Measurements from ENCODE around the gene XDH. TPM values are rescaled to one million over a fixed set of nuclear protein-coding genes. Genes with fewer than 3 reads are reported as not detected.

XDH gene
- total RNA-seq, 1 donor from 2014 or later, result 0.41 TPM

GRCh38 chr2:31365834-31366505 lies 48.6 kb downstream of the XDH start:
- H3K4me3 ChIP-seq, result no peak overlapping the region
- H3K27ac ChIP-seq, result no peak overlapping the region
- no peaks in the 10 kb centered on the region for H3K27me3 ChIP-seq
- H3K9me3 ChIP-seq, result no peaks in the 10 kb centered on the region
- TF ChIP-seq, protein P1, sequence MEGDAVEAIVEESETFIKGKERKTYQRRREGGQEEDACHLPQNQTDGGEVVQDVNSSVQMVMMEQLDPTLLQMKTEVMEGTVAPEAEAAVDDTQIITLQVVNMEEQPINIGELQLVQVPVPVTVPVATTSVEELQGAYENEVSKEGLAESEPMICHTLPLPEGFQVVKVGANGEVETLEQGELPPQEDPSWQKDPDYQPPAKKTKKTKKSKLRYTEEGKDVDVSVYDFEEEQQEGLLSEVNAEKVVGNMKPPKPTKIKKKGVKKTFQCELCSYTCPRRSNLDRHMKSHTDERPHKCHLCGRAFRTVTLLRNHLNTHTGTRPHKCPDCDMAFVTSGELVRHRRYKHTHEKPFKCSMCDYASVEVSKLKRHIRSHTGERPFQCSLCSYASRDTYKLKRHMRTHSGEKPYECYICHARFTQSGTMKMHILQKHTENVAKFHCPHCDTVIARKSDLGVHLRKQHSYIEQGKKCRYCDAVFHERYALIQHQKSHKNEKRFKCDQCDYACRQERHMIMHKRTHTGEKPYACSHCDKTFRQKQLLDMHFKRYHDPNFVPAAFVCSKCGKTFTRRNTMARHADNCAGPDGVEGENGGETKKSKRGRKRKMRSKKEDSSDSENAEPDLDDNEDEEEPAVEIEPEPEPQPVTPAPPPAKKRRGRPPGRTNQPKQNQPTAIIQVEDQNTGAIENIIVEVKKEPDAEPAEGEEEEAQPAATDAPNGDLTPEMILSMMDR (IDR thresholded peaks at IDR 0.05), result no peak
- no peak for ATAC-seq
- no peaks in the 10 kb centered on the region for H3K4me1 ChIP-seq
- H3K36me3 ChIP-seq, result no peaks in the 10 kb centered on the region
- DNase-seq, result no peak
- intact Hi-C loops (cut with DNase I), result no loop called here

DNA sequence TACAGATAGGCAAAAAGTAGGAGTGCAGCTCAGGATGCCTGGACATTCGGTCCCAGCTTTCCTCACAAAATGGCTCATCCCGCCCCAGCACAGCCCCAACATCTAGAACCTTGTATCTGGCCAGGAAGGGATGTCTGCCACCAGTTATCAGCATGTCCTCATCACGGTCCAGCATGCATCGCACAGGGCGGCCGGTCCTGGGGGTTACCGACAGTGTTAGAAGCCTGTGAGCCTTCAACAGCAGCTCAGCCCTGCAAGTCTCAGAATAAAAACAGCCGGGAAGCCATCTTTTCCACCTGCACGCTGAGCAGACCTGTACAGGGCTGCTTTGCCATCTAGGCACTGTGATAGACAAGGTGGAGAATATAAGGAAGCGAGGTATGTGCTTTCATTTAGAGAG lies 49.2 kb downstream of the XDH start:
- intact Hi-C loops (cut with DNase I), result no loop called here
- Histone ChIP-seq H3K36me3 (no peaks in the 10 kb centered on the region), H3K4me3 (no peak overlapping the region), H3K27me3 (no peaks in the 10 kb centered on the region), H3K4me1 (no peaks in the 10 kb centered on the region), H3K9me3 (no peaks in the 10 kb centered on the region), H3K27ac (no peak overlapping the region)
- DNase-seq, result no peak
- TF ChIP-seq, protein P1 (IDR thresholded peaks at IDR 0.05), result no peak
- ATAC-seq, result no peak

DNA sequence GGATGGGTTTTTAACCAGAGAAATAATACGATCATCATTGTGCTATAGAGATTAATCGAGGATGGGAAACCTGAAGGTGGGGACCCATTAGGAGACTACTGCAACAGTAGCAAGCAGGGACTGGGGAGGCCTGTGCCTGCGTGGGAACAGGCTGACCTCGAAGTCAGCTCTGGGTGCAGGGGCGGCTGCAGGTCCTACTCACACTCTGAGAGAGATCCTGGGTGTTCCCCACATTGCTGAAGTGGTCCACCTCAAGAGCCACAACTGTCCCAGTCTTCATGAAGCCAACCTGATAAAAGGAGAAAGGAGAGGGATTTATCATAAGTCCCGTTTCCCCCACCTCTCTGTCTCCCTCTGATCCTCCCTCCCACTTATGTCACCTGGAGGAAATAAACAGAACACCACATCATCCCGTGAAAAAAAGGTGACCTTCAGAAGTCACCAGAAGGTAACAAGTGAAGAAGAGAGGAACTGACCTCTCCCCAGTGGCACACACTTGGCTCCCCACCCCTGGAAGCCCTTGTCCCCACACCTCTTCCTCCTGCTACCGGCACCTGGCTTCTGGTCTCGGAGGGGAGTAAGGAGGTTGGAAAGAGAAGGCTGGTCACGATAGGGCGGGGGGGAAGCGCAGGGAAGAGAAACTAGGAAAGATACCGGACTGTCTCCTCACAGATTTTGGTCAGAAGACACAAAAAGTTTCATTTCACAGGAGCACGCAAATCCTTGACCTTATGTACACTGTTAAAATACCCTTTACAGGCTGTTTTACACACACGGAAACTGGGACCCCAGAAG lies 50.4 kb downstream of the XDH start:
- TF ChIP-seq, protein P1 (IDR thresholded peaks at IDR 0.05), result no peak
- H3K4me3 ChIP-seq, result no peak overlapping the region
- H3K9me3 ChIP-seq, result no peaks in the 10 kb centered on the region
- no peak overlapping the region for H3K27ac ChIP-seq
- DNase-seq, result no peak
- H3K36me3 ChIP-seq, result no peaks in the 10 kb centered on the region
- no peaks in the 10 kb centered on the region for H3K27me3 ChIP-seq
- intact Hi-C loops (cut with DNase I), result no loop called here
- no peaks in the 10 kb centered on the region for H3K4me1 ChIP-seq
- no peak for ATAC-seq

- intact Hi-C loops (cut with DNase I), result no loop called here
- no peaks in the 10 kb centered on the region for H3K4me1 ChIP-seq
- H3K27me3 ChIP-seq, result no peaks in the 10 kb centered on the region
- no peaks in the 10 kb centered on the region for H3K36me3 ChIP-seq
- DNase-seq (no peak), ATAC-seq (no peak)
- no peak overlapping the region for H3K27ac ChIP-seq
- TF ChIP-seq, protein P1 (IDR thresholded peaks at IDR 0.05), result no peak
- no peaks in the 10 kb centered on the region for H3K9me3 ChIP-seq
- H3K4me3 ChIP-seq, result no peak overlapping the region
These were observed 52.0 kb downstream of the XDH start for GRCh38 chr2:31362581-31362980.

DNA sequence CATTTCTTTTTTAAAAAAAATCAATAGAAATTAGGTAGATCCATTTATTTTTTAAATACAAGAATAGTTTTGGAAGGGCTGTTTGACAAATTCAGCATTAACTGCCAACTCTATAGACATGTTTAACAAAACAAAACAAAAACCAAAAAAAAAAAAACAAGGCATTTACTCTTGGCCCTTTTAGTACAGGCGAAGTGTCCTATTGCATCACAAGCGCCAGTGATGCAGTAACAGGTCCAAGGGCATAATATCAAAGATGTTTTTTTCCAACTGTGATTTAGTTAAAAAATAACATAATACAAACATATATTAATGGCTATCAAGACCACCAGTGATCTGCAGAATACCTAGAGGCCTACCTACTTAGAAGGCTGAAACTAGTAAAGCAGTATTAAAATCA lies 55.3 kb downstream of the XDH start:
- DNase-seq (no peak), ATAC-seq (no peak)
- H3K36me3 ChIP-seq, result no peaks in the 10 kb centered on the region
- no peaks in the 10 kb centered on the region for H3K27me3 ChIP-seq
- no peaks in the 10 kb centered on the region for H3K9me3 ChIP-seq
- intact Hi-C loops (cut with DNase I), result no loop called here
- TF ChIP-seq, protein P1 (IDR thresholded peaks at IDR 0.05), result no peak
- no peaks in the 10 kb centered on the region for H3K4me1 ChIP-seq
- no peak overlapping the region for H3K4me3 ChIP-seq
- H3K27ac ChIP-seq, result no peak overlapping the region

Data from upper lobe of right lung (tissue), 1 donor.